GM21367 (cell line): ENCODE results near the gene EPHB1.

Experiments used
- ATAC-seq: cut with Tn5 transposase; IDR thresholded peaks from one replicate; pipeline ENCODE4 v1.9.1; 2021; ENCODE audit not compliant: unreplicated experiment

Gene EPHB1

GRCh38 chr3:135181408-135181807, 386.3 kb downstream of the EPHB1 start:
- no peak for ATAC-seq

- ATAC-seq, result no peak
These were observed 387.4 kb downstream of the EPHB1 start for GRCh38 chr3:135182364-135182998.

GRCh38 chr3:135190658-135191057, 395.6 kb downstream of the EPHB1 start:
- no peak for ATAC-seq

- ATAC-seq, result no peak
These were observed 396.6 kb downstream of the EPHB1 start for GRCh38 chr3:135191708-135192107.

- ATAC-seq, result no peak
These were observed 397.9 kb downstream of the EPHB1 start for GRCh38 chr3:135192929-135193328.

GRCh38 chr3:135197246-135197645, 402.2 kb downstream of the EPHB1 start:
- no peak for ATAC-seq

- ATAC-seq, result no peak
These were observed 402.8 kb downstream of the EPHB1 start for GRCh38 chr3:135197856-135198255.

- no peak for ATAC-seq
These were observed 404.1 kb downstream of the EPHB1 start for GRCh38 chr3:135199137-135199536.

GRCh38 chr3:135203026-135203425, 408.0 kb downstream of the EPHB1 start:
- ATAC-seq, result no peak

- ATAC-seq, result no peak
These were observed 418.2 kb downstream of the EPHB1 start for GRCh38 chr3:135213213-135213612.

GRCh38 chr3:135213822-135214221, 418.8 kb downstream of the EPHB1 start:
- ATAC-seq, result no peak

GRCh38 chr3:135214400-135214799, 419.3 kb downstream of the EPHB1 start:
- ATAC-seq, result no peak

- ATAC-seq, result no peak
These were observed 420.5 kb downstream of the EPHB1 start for GRCh38 chr3:135215516-135215915.

GRCh38 chr3:135216659-135217058, 421.6 kb downstream of the EPHB1 start:
- ATAC-seq, result no peak

GRCh38 chr3:135217730-135218129, 422.7 kb downstream of the EPHB1 start:
- no peak for ATAC-seq

GRCh38 chr3:135218304-135218703, 423.2 kb downstream of the EPHB1 start:
- ATAC-seq, result no peak

- ATAC-seq, result no peak
These were observed 423.7 kb downstream of the EPHB1 start for GRCh38 chr3:135218782-135219181.

- ATAC-seq, result no peak
These were observed 429.8 kb downstream of the EPHB1 start for GRCh38 chr3:135224815-135225362.

- peak; percentile 68 for ATAC-seq
These were observed 431.0 kb downstream of the EPHB1 start for GRCh38 chr3:135226057-135226456.

GRCh38 chr3:135228201-135228600, 433.1 kb downstream of the EPHB1 start:
- ATAC-seq, result no peak

- no peak for ATAC-seq
These were observed 434.0 kb downstream of the EPHB1 start for GRCh38 chr3:135229018-135229495.

GRCh38 chr3:135231737-135232136, 436.7 kb downstream of the EPHB1 start:
- ATAC-seq, result no peak

- no peak for ATAC-seq
These were observed 437.2 kb downstream of the EPHB1 start for GRCh38 chr3:135232226-135232625.
